Right ventricle myocardium inferior (tissue), 1 donor: Measurements from ENCODE around the gene OSBPL3. TPM values are rescaled to one million over a fixed set of nuclear protein-coding genes. Genes with fewer than 3 reads are reported as not detected.

ENCODE experiments used
- ATAC-seq: fragments of 200-7000 bp; cut with Tn5 transposase; one replicate; pipeline ENCODE4 v1.9.1; 2020; ENCODE audit warnings: mild to moderate bottlenecking, moderate library complexity
- DNase-seq: peaks from one replicate; pipeline ENCODE4 v3.0.0; 2021; ENCODE audit errors: missing footprints
- intact Hi-C: fragments of 100-400 bp; cut with DNase I; formaldehyde crosslinking; loops from one replicate; pipeline ENCODE4 v1.11.0; 2022
- total RNA-seq: library from RNA; stranded (reverse); fragmentation: NEBNext Ultra II Directional; extraction: Animal tissue kit (Norgen Biotek cat#: 25700); gene quantifications from one replicate; pipeline ENCODE4 v1.2.1, GENCODE V29; 2021
- donor health status: DM: no; HTN: yes; CAD: no; lungs with severe emphysema.

OSBPL3 gene
- total RNA-seq, 1 donor from 2014 or later, result 8.5 TPM

GRCh38 chr7:24851786-24852185 is 128.2 kb downstream of the OSBPL3 start:
- intact Hi-C loops, result no loop called here
- ATAC-seq, result no peak
- no peak for DNase-seq

- no peak for DNase-seq
- ATAC-seq, result no peak
- intact Hi-C loops, result no loop called here
These were observed 131.1 kb downstream of the OSBPL3 start for GRCh38 chr7:24848878-24849277.

- DNase-seq (no peak), ATAC-seq (no peak)
- intact Hi-C loops, result no loop called here
These were observed 132.2 kb downstream of the OSBPL3 start for GRCh38 chr7:24847754-24848153.

GRCh38 chr7:24843821-24844434 is 136.1 kb downstream of the OSBPL3 start:
- no peak for ATAC-seq
- intact Hi-C loops, result no loop called here
- no peak for DNase-seq

- ATAC-seq (no peak), DNase-seq (no peak)
- intact Hi-C loops, result no loop called here
These were observed 137.3 kb downstream of the OSBPL3 start for GRCh38 chr7:24842449-24843241.

GRCh38 chr7:24842029-24842428 is 137.9 kb downstream of the OSBPL3 start:
- no peak for DNase-seq
- intact Hi-C loops, result no loop called here
- no peak for ATAC-seq

GRCh38 chr7:24840563-24840962 is 139.4 kb downstream of the OSBPL3 start:
- intact Hi-C loops, result no loop called here

GRCh38 chr7:24836084-24836483 is 143.9 kb downstream of the OSBPL3 start:
- DNase-seq (no peak), ATAC-seq (no peak)
- intact Hi-C loops, result no loop called here

More at GRCh38 chr7:24840563-24840962, 139.4 kb downstream of the OSBPL3 start:
- no peak for ATAC-seq
- DNase-seq, result no peak

GRCh38 chr7:24835643-24836042 is 144.3 kb downstream of the OSBPL3 start:
- ATAC-seq, result no peak
- DNase-seq, result no peak

GRCh38 chr7:24834128-24834798 is 145.7 kb downstream of the OSBPL3 start:
- ATAC-seq (no peak), DNase-seq (no peak)
- intact Hi-C loops, result no loop called here

More at GRCh38 chr7:24835643-24836042, 144.3 kb downstream of the OSBPL3 start:
- intact Hi-C loops, result no loop called here

- intact Hi-C loops, result no loop called here
- ATAC-seq (no peak), DNase-seq (no peak)
These were observed 146.4 kb downstream of the OSBPL3 start for GRCh38 chr7:24833549-24833948.

GRCh38 chr7:24831240-24831639 is 148.7 kb downstream of the OSBPL3 start:
- intact Hi-C loops, result no loop called here
- no peak for ATAC-seq
- no peak for DNase-seq

- no peak for DNase-seq
- intact Hi-C loops, result no loop called here
- no peak for ATAC-seq
These were observed 149.4 kb downstream of the OSBPL3 start for GRCh38 chr7:24830440-24831050.

GRCh38 chr7:24829787-24830186 is 150.2 kb downstream of the OSBPL3 start:
- intact Hi-C loops, result no loop called here
- DNase-seq, result no peak
- no peak for ATAC-seq

- no peak for DNase-seq
- peak; percentile 81 for ATAC-seq
- intact Hi-C loops, result no loop called here
These were observed 150.9 kb downstream of the OSBPL3 start for GRCh38 chr7:24828891-24829661.

- ATAC-seq, result no peak
- DNase-seq, result no peak
- intact Hi-C loops, result no loop called here
These were observed 152.4 kb downstream of the OSBPL3 start for GRCh38 chr7:24827589-24827988.

- ATAC-seq, result no peak
- DNase-seq, result no peak
- intact Hi-C loops, result no loop called here
These were observed 153.0 kb downstream of the OSBPL3 start for GRCh38 chr7:24827027-24827426.

- no peak for DNase-seq
- intact Hi-C loops, result no loop called here
- ATAC-seq, result no peak
These were observed 153.3 kb downstream of the OSBPL3 start for GRCh38 chr7:24826662-24827020.
